ENCODE results near the gene ABCB8. TPM values are rescaled to one million over a fixed set of nuclear protein-coding genes. Genes with fewer than 3 reads are reported as not detected.

The ABCB8 gene
- total and polyA plus RNA-seq, 2 donors (not counting 3 experiments of a cell fraction or from before 2014, with no cell fraction given), result 38.0 to 46.3 TPM

DNA sequence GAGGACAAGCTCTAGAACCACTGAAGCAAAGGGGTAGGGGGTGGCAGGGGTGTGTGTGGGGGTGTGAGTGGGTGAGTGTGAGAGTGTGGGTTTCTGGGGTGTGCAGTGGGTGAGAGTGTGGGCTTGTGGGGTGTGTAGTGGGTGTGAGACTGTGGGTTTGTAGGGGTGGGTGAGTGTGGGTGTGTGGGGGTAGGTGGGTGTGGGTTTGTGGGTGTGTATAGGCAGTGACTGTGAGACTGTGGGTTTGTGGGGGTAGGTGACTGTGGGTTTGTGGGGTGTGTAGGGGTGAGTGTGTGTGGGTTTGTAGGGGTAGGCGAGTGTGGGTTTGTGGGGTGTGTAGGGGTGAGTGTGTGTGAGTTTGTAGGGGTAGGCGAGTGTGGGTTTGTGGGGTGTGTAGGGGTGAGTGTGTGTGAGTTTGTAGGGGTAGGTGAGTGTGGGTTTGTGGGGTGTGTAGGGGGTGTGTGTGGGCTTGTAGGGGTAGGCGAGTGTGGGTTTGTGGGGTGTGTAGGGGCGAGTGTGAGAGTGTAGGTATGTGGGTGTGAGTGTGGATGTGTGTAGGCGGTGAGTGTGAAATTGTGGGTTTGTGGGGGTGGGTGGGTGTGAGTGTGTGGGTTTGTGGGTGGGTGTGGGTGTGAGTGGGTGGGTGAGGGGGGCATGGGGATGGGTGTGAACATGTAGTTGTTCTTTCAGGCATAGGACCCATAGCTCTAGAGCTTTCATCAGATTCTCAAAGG is 28.6 kb upstream of the ABCB8 start:
- no peak overlapping the region for H3K4me3 ChIP-seq (replicated peaks in 1 of 3; ENCODE audit: insufficient read depth in 1 of 3, low read depth in 1 of 3, low read length in 3 of 3)
- no peaks in the 10 kb centered on the region for H3K27me3 ChIP-seq (ENCODE audit: control insufficient read depth in 2 of 2, insufficient read depth in 2 of 2, low read length in 2 of 2)
- H3K79me2 ChIP-seq (ENCODE audit: control insufficient read depth, insufficient read depth, low read length), result peaks cover 6% of the 10 kb centered on the region
- intact Hi-C loops (cut with micrococcal nuclease) (no loop called here), dilution Hi-C loops (cut with MboI; ENCODE audit: extremely low pct_ligation_motif_present, low sequenced_read_pairs) (no loop called here)
- H3K36me3 ChIP-seq (ENCODE audit: control insufficient read depth in 2 of 2, extremely low read depth in 1 of 2, insufficient read depth in 2 of 2, low read length in 2 of 2), result peaks cover 0 to 37% of the 10 kb centered on the region in 2 experiments
- H3K9me1 ChIP-seq (replicated peaks; ENCODE audit: control insufficient read depth, extremely low read depth, insufficient read depth, low read length), result no peaks in the 10 kb centered on the region
- ChIA-PET POLR2A (no interaction called here), CTCF (interaction anchor here (1.0 kb wide), 1 partner anchor 10 kb away, joined by 3 read pairs; no protein-coding TSS in a partner anchor)
- H3K27ac ChIP-seq (ENCODE audit: insufficient read depth, low read depth, low read length), result no peak overlapping the region
- peaks cover 34% of the 10 kb centered on the region for H3K4me1 ChIP-seq (ENCODE audit: control insufficient read depth, extremely low read depth, insufficient read depth, low read length)
- DNase-seq (ENCODE audit: low read depth, low spot score) (no peak), FAIRE-seq (no peak)
- TF ChIP-seq FOS (IDR thresholded peaks at IDR 0.05; ENCODE audit: borderline replicate concordance, insufficient read depth, low read length) (no peak), POLR2AphosphoS5 (IDR thresholded peaks at IDR 0.05; ENCODE audit: insufficient read depth, low read depth, low read length) (no peak)
- TF ChIP-seq, protein P1, sequence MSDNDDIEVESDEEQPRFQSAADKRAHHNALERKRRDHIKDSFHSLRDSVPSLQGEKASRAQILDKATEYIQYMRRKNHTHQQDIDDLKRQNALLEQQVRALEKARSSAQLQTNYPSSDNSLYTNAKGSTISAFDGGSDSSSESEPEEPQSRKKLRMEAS (IDR thresholded peaks at IDR 0.05; ENCODE audit: insufficient read depth, insufficient read length), result no peak
- no peak overlapping the region for H3K4me2 ChIP-seq (ENCODE audit: insufficient read depth, low read length)
- no peak overlapping the region for H2AFZ ChIP-seq (ENCODE audit: low read depth, low read length)
- no peaks in the 10 kb centered on the region for H4K20me1 ChIP-seq (replicated peaks; ENCODE audit: control insufficient read depth, extremely low read depth, insufficient read depth, low read length)
- no peaks in the 10 kb centered on the region for H3K9me3 ChIP-seq (replicated peaks; ENCODE audit: control insufficient read depth, insufficient read depth, low read length)
- H3K9ac ChIP-seq (replicated peaks; ENCODE audit: extremely low read depth, insufficient read depth, low read length), result no peak overlapping the region
- no TSS peak for BruUV-seq (replicated peaks)

DNA sequence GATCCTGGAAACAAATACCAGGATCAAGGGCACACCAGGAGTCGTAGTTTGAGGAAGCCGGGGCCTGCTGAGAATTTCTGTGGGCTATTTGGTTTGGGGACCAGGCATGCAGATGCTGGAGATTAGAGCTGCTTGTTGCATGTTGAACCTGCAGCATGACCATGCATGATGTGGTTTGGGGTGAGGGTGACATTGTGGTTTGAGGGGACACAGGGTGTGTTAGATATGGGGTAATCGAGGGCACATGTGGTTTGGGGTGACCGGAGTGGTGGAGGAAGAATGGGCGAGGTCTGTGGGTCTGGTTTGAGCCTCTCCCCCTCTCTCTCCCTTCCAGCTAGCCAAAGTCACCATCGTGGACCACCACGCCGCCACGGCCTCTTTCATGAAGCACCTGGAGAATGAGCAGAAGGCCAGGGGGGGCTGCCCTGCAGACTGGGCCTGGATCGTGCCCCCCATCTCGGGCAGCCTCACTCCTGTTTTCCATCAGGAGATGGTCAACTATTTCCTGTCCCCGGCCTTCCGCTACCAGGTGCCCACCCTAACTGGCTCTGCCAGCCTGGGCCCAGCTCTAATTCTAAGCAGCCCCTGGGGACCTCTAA is 27.3 kb upstream of the ABCB8 start:
- no peak overlapping the region for H2AFZ ChIP-seq (ENCODE audit: low read depth, low read length)
- no peaks in the 10 kb centered on the region for H3K9me3 ChIP-seq (replicated peaks; ENCODE audit: control insufficient read depth, insufficient read depth, low read length)
- H3K9me1 ChIP-seq (replicated peaks; ENCODE audit: control insufficient read depth, extremely low read depth, insufficient read depth, low read length), result no peaks in the 10 kb centered on the region
- no peak overlapping the region for H3K9ac ChIP-seq (replicated peaks; ENCODE audit: extremely low read depth, insufficient read depth, low read length)
- H4K20me1 ChIP-seq (replicated peaks; ENCODE audit: control insufficient read depth, extremely low read depth, insufficient read depth, low read length), result no peaks in the 10 kb centered on the region
- BruUV-seq (replicated peaks), result no TSS peak
- no peaks in the 10 kb centered on the region for H3K27me3 ChIP-seq (ENCODE audit: control insufficient read depth in 2 of 2, insufficient read depth in 2 of 2, low read length in 2 of 2)
- H3K36me3 ChIP-seq (ENCODE audit: control insufficient read depth in 2 of 2, extremely low read depth in 1 of 2, insufficient read depth in 2 of 2, low read length in 2 of 2), result peaks cover 0 to 45% of the 10 kb centered on the region in 2 experiments
- POLR2A ChIA-PET, result no interaction called here
- CTCF ChIA-PET, result interaction anchor here (1.0 kb wide), 2 partner anchors 9 to 17 kb away, joined by 3 read pairs; no protein-coding TSS in a partner anchor
- dilution Hi-C loops (cut with MboI; ENCODE audit: extremely low pct_ligation_motif_present, low sequenced_read_pairs), result no loop called here
- no peak for TF ChIP-seq FOS (IDR thresholded peaks at IDR 0.05; ENCODE audit: borderline replicate concordance, insufficient read depth, low read length)
- no peak for TF ChIP-seq POLR2A (IDR thresholded peaks at IDR 0.05; ENCODE audit: low read depth, low read length)
- TF ChIP-seq POLR2AphosphoS5 (IDR thresholded peaks at IDR 0.05; ENCODE audit: insufficient read depth, low read depth, low read length), result no peak
- no peak for TF ChIP-seq MYC (IDR thresholded peaks at IDR 0.05; ENCODE audit: low read depth, low read length)
- TF ChIP-seq, protein P2, sequence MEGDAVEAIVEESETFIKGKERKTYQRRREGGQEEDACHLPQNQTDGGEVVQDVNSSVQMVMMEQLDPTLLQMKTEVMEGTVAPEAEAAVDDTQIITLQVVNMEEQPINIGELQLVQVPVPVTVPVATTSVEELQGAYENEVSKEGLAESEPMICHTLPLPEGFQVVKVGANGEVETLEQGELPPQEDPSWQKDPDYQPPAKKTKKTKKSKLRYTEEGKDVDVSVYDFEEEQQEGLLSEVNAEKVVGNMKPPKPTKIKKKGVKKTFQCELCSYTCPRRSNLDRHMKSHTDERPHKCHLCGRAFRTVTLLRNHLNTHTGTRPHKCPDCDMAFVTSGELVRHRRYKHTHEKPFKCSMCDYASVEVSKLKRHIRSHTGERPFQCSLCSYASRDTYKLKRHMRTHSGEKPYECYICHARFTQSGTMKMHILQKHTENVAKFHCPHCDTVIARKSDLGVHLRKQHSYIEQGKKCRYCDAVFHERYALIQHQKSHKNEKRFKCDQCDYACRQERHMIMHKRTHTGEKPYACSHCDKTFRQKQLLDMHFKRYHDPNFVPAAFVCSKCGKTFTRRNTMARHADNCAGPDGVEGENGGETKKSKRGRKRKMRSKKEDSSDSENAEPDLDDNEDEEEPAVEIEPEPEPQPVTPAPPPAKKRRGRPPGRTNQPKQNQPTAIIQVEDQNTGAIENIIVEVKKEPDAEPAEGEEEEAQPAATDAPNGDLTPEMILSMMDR (IDR thresholded peaks at IDR 0.05; ENCODE audit: extremely low read depth in 1 of 2, insufficient read depth in 1 of 2, low read depth in 1 of 2, low read length in 2 of 2), result no peak
- TF ChIP-seq, protein P1 (IDR thresholded peaks at IDR 0.05; ENCODE audit: insufficient read depth, insufficient read length), result no peak
- TF ChIP-seq EZH2 (IDR thresholded peaks at IDR 0.05; ENCODE audit: borderline replicate concordance, low read depth, low read length, severe bottlenecking), result no peak
- TF ChIP-seq JUN (IDR thresholded peaks at IDR 0.05; ENCODE audit: borderline replicate concordance, insufficient read depth, insufficient read length, low read depth), result no peak
- no peak for TF ChIP-seq GATA2 (IDR thresholded peaks at IDR 0.05; ENCODE audit: insufficient read depth, insufficient read length, low read depth, low read length)
- no peak overlapping the region for H3K27ac ChIP-seq (ENCODE audit: insufficient read depth, low read depth, low read length)
- intact Hi-C loops (cut with micrococcal nuclease), result no loop called here
- no peaks in the 10 kb centered on the region for H3K79me2 ChIP-seq (ENCODE audit: control insufficient read depth, insufficient read depth, low read length)
- DNase-seq (ENCODE audit: low read depth, low spot score), result no peak
- H3K4me3 ChIP-seq (replicated peaks in 1 of 3; ENCODE audit: insufficient read depth in 1 of 3, low read depth in 1 of 3, low read length in 3 of 3), result no peak overlapping the region
- no peak overlapping the region for H3K4me2 ChIP-seq (ENCODE audit: insufficient read depth, low read length)
- no peak for FAIRE-seq
- H3K4me1 ChIP-seq (ENCODE audit: control insufficient read depth, extremely low read depth, insufficient read depth, low read length), result peaks cover 28% of the 10 kb centered on the region

Measured in endothelial cell of umbilical vein (primary cell).